IPS-18c (cell line): ENCODE results near the gene PHC2.

ENCODE experiments used
- H3K4me3 ChIP-seq: 2 replicates; pipeline ENCODE4 v1.7.0; 2013; ENCODE audit warnings: low read depth, mild to moderate bottlenecking, low read length, moderate library complexity; ENCODE audit not compliant: insufficient read depth
- H3K9me3 ChIP-seq: one replicate; pipeline ENCODE4 v1.6.1; 2013; ENCODE audit warnings: mild to moderate bottlenecking, low read length, moderate library complexity; ENCODE audit not compliant: control insufficient read depth, insufficient read depth

Gene PHC2

GRCh38 chr1:33460144-33460543 lies 29.2 kb upstream of the PHC2 start:
- H3K4me3 ChIP-seq: no peak overlapping the region

DNA sequence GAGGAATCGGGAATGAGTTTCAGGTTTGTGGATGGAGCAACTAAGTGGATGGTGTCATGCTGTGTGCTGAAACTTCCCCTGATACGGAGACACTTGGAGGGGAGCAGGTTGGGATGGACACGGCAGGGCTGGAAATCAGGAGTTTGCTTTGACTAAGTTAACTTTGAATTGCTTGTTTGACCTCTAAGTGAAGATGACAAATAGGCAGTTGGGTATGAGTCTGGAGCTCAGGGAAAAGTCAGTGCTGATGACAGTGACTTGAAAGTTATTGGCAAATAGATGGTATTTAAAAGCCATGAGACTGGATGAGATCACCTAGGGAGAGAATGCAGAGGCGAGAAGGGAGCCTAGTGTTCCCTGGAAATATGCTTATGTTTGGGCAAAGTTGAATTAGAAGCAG lies 28.8 kb upstream of the PHC2 start:
- H3K9me3 ChIP-seq: no peaks in the 10 kb centered on the region
- H3K4me3 ChIP-seq: no peak overlapping the region

More at GRCh38 chr1:33460144-33460543, 29.2 kb upstream of the PHC2 start:
- no peaks in the 10 kb centered on the region for H3K9me3 ChIP-seq

DNA sequence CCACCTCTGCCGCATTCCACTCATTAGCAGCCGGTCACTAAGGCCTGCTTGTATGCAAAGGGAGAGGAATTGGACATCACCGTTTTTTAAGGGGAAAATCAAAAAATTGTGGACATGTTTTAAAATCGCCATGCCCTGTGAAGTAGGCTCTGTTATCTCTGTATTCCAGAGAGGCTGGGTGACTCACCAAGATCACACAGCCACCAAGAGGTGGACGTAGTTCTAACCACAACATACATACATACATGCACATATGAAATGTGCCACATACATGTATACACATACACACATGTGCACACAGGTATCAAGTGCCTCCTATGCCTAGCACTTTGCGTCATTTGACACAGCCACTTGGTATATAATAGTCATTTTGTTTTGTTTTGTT lies 25.6 kb upstream of the PHC2 start:
- Histone ChIP-seq H3K9me3 (no peaks in the 10 kb centered on the region), H3K4me3 (no peak overlapping the region)

DNA sequence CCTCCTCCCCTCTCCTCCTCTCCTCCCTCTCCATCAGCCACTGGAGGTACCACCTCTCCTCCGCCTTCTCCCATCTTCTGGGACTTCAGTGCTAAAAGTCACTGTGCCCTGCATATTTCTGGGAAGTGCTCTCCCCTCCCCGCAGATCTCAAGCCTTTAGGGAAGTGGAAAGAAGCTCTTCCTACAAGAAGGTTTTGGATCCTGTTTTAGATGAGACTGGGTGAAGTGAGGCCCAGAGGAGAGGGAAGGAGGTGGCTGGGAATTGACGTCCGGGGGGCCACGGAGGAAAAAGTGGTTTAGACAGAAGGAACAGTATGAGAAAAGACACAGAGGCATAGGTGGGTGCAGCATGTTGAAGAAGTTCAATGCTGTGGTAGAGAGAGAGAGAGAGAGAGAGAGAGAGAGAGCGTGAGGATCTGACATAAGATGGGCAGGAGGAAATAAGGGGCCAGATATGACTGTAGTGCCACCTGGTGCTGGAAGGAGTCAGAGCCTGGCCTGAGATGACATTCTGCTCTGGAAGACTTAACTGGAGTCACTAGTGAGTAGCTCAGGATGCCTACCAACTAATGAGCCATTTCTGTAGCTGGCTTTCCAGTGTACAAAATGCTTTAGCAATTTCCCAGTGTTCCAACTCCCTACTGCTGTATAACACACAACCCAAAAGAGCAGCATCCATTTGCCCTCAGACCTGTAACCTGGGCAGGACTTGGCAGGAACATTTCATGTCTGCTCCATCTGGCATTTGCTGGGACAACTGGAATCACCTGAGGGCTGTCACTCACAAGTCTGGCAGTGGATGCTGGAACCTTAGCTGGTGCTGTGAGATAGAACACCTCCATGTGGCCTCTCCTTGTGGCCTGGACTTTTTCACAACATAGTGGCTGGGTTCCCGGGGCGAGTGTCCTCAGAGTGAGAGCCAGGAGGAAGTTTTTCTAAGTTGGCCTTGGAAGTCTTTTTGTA lies 24.9 kb upstream of the PHC2 start:
- no peaks in the 10 kb centered on the region for H3K9me3 ChIP-seq
- no peak overlapping the region for H3K4me3 ChIP-seq

DNA sequence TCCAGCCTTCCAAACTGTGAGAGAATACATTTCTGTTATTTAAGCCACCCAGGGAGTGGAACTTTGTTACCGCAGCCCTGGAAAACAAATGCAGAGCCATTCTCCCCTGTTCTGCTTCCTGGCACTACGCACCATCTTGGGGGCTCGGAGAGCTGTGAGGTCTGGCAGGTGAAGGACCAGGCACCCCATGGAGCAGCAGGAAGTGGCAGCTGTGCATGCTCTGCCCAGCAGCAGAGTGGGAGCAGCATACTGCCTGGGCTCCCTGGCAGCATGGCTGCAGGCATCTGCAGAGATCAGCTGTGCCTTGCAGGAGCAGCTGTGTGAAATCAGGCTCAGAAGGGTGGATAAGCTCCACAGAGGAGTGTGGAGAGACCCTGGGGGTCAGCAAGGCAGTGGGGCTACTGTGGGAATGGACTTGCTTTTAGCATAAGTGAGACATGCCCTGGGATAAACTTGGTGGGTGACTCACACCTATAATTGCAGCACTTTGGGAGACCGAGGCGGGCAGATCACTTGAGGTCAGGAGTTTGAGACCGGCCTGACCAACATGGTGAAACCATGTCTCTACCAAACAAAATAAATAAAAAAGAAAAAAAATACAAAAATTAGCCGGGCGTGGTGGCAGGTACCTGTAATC lies 23.9 kb upstream of the PHC2 start:
- H3K9me3 ChIP-seq: no peaks in the 10 kb centered on the region
- H3K4me3 ChIP-seq: no peak overlapping the region

GRCh38 chr1:33446590-33446989 lies 15.7 kb upstream of the PHC2 start:
- Histone ChIP-seq H3K4me3 (no peak overlapping the region), H3K9me3 (no peaks in the 10 kb centered on the region)

GRCh38 chr1:33445108-33445507 lies 14.2 kb upstream of the PHC2 start:
- Histone ChIP-seq H3K9me3 (no peaks in the 10 kb centered on the region), H3K4me3 (no peak overlapping the region)

- H3K4me3 ChIP-seq: no peak overlapping the region
- H3K9me3 ChIP-seq: no peaks in the 10 kb centered on the region
Observed at GRCh38 chr1:33443705-33444180, 12.8 kb upstream of the PHC2 start.

- Histone ChIP-seq H3K4me3 (no peak overlapping the region), H3K9me3 (no peaks in the 10 kb centered on the region)
Observed at GRCh38 chr1:33443080-33443704, 12.3 kb upstream of the PHC2 start.

GRCh38 chr1:33442141-33442540 lies 11.2 kb upstream of the PHC2 start:
- no peaks in the 10 kb centered on the region for H3K9me3 ChIP-seq
- H3K4me3 ChIP-seq: no peak overlapping the region

- no peak overlapping the region for H3K4me3 ChIP-seq
- no peaks in the 10 kb centered on the region for H3K9me3 ChIP-seq
Observed at GRCh38 chr1:33441088-33441745, 10.3 kb upstream of the PHC2 start.

- H3K4me3 ChIP-seq: no peak overlapping the region
- H3K9me3 ChIP-seq: no peaks in the 10 kb centered on the region
Observed at GRCh38 chr1:33439662-33440061, 8.8 kb upstream of the PHC2 start.

DNA sequence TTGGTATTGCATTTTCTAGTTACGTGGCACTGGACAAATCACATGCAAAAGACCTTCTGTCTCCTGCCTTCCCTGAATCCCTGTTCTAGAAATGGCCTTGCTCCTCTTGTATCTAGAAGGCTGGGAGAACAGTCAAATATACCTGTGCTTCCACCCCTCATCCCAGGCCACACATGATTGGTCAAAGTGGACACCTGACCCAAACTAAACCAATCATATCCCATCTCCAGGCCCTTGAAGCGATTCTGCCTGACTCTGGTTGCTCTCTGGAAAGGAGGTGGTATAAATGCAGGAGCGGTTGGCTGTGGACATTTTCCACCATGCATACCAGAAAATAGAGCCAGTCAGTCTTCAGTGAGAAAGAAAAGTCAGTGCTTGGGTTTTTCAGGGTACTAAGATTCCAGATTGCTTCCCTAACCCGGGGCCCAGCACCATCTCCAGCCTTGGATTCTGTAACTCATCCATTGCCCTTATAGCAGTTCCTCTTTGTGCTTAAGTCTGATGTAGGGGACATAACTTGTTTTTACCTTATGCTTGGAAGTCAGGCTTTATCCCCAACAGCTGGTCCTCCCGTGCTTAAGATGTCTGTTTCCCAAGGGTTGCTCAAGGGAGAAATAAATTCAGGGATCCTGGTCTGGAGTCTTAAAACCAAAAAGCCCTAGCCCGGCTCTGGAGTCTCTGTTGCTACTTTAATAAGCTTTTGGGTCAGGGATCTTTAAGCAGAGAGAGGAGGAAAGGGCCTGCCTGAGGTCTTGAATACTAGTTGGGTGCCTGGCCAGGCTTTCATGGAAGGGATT lies 7.7 kb upstream of the PHC2 start:
- Histone ChIP-seq H3K9me3 (no peaks in the 10 kb centered on the region), H3K4me3 (no peak overlapping the region)

- Histone ChIP-seq H3K9me3 (no peaks in the 10 kb centered on the region), H3K4me3 (no peak overlapping the region)
Observed at GRCh38 chr1:33436557-33437285, 5.8 kb upstream of the PHC2 start.

- H3K9me3 ChIP-seq: no peaks in the 10 kb centered on the region
- H3K4me3 ChIP-seq: no peak overlapping the region
Observed at GRCh38 chr1:33435096-33435820, 4.4 kb upstream of the PHC2 start.

GRCh38 chr1:33434363-33434750 lies 3.5 kb upstream of the PHC2 start:
- no peaks in the 10 kb centered on the region for H3K9me3 ChIP-seq
- no peak overlapping the region for H3K4me3 ChIP-seq
